ENCODE measurements around the gene TUBGCP6. TPM values are rescaled to one million over a fixed set of nuclear protein-coding genes. Genes with fewer than 3 reads are reported as not detected.

The TUBGCP6 gene
- total RNA-seq, 1 experiment from 2014 or later = 31.3 TPM

- Histone ChIP-seq H3K4me1 (ENCODE audit: control insufficient read depth, insufficient read depth, low read length) (no peaks in the 10 kb centered on the region), H3K36me3 (ENCODE audit: control insufficient read depth, insufficient read depth, low read length) (no peaks in the 10 kb centered on the region), H3K9me3 (ENCODE audit: control insufficient read depth, insufficient read depth, low read depth, low read length) (no peaks in the 10 kb centered on the region), H3K27ac (ENCODE audit: low read length) (no peak overlapping the region), H3K4me3 (ENCODE audit: low read depth in 2 of 2, low read length in 2 of 2) (no peak overlapping the region), H3K27me3 (ENCODE audit: control insufficient read depth, insufficient read depth, low read length) (no peaks in the 10 kb centered on the region)
- BruUV-seq (replicated peaks) = no TSS peak
- ATAC-seq (no peak), DNase-seq (ENCODE audit: low read depth, low spot score) (no peak)
- intact Hi-C loops (cut with micrococcal nuclease; ENCODE audit: unreplicated experiment) = no loop called here
- POLR2A ChIA-PET = interaction anchor here (0.7 kb wide), 1 partner anchor 415 kb away, joined by 3 read pairs; no protein-coding TSS in a partner anchor
- in situ Hi-C loops (cut with HindIII; ENCODE audit: low pct_unique_long_range_greater_than_20kb, low sequenced_read_pairs) = no loop called here
- TF ChIP-seq CTCF (IDR thresholded peaks at IDR 0.05) (no peak), REST (IDR thresholded peaks at IDR 0.05; ENCODE audit: insufficient read depth in 1 of 2, low read depth in 2 of 2, low read length in 1 of 2) (no peak), SIN3A (IDR thresholded peaks at IDR 0.05; ENCODE audit: borderline replicate concordance, insufficient read depth, low read depth, low read length) (no peak), TCF7L2 (IDR thresholded peaks at IDR 0.05; ENCODE audit: low read depth, low read length) (no peak), POLR2AphosphoS5 (IDR thresholded peaks at IDR 0.05; ENCODE audit: low read depth, low read length) (no peak)
- CTCF ChIA-PET = no interaction called here
Observed at GRCh38 chr22:50225200-50225969, 19.4 kb downstream of the TUBGCP6 start.

GRCh38 chr22:50224071-50224470 lies 20.8 kb downstream of the TUBGCP6 start:
- ATAC-seq = no peak
- intact Hi-C loops (cut with micrococcal nuclease; ENCODE audit: unreplicated experiment) (no loop called here), in situ Hi-C loops (cut with HindIII; ENCODE audit: low pct_unique_long_range_greater_than_20kb, low sequenced_read_pairs) (no loop called here)
- ChIA-PET CTCF (no interaction called here), POLR2A (interaction anchor here (0.6 kb wide), 1 partner anchor 19 kb away, joined by 3 read pairs; no protein-coding TSS in a partner anchor)
- no peaks in the 10 kb centered on the region for H3K36me3 ChIP-seq (ENCODE audit: control insufficient read depth, insufficient read depth, low read length)
- TF ChIP-seq CTCF (IDR thresholded peaks at IDR 0.05) (no peak), REST (IDR thresholded peaks at IDR 0.05; ENCODE audit: insufficient read depth in 1 of 2, low read depth in 2 of 2, low read length in 1 of 2) (no peak), TCF7L2 (IDR thresholded peaks at IDR 0.05; ENCODE audit: low read depth, low read length) (no peak), SIN3A (IDR thresholded peaks at IDR 0.05; ENCODE audit: borderline replicate concordance, insufficient read depth, low read depth, low read length) (no peak), POLR2AphosphoS5 (IDR thresholded peaks at IDR 0.05; ENCODE audit: low read depth, low read length) (no peak)
- no peaks in the 10 kb centered on the region for H3K4me1 ChIP-seq (ENCODE audit: control insufficient read depth, insufficient read depth, low read length)
- no peaks in the 10 kb centered on the region for H3K9me3 ChIP-seq (ENCODE audit: control insufficient read depth, insufficient read depth, low read depth, low read length)
- DNase-seq (ENCODE audit: low read depth, low spot score) = no peak
- no peak overlapping the region for H3K27ac ChIP-seq (ENCODE audit: low read length)
- no peaks in the 10 kb centered on the region for H3K27me3 ChIP-seq (ENCODE audit: control insufficient read depth, insufficient read depth, low read length)
- no peak overlapping the region for H3K4me3 ChIP-seq (ENCODE audit: low read depth in 2 of 2, low read length in 2 of 2)
- no TSS peak for BruUV-seq (replicated peaks)
